ENCODE measurements around the gene PTPRO. TPM values are rescaled to one million over a fixed set of nuclear protein-coding genes. Genes with fewer than 3 reads are reported as not detected.

Gene PTPRO
- total RNA-seq, 1 donor from 2014 or later: 0.49 TPM

DNA sequence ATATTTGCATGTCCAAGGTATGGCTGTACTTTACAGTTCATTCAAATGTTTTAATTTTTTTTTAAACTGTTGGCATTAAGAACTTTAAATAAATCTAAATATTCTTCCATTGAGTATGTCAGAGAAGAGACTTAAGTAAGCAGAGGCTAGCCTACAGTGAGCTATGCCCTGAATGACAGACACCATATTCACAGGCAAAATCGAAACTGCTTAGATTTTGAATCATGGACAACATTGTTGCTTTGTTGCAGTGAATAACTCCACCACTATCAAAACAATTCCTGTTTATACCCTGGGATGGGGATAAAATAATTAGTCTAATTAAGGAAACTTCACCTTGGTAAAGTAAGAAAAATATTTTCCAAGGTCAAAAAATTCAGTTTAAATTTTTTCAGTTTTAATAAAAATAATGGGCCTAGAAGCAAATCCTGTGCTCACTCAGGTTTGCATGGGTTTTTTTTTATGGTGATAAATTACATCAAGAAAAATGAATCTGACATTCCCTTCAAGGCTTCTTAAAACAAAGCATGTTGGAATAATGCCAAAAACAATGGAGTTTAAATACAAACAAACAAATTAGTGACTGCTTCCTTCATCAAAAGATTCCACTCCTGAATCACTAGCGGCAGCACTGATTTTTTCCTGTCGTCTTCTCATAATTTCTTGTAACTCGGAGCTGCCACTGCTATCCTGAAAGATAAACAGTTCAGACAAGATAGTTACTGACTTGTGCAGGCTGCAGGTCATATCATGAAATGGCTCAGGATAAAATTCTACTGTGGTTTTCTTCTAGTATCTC, 298.6 kb downstream of the PTPRO start:
- H3K9me3 ChIP-seq: no peaks in the 10 kb centered on the region

DNA sequence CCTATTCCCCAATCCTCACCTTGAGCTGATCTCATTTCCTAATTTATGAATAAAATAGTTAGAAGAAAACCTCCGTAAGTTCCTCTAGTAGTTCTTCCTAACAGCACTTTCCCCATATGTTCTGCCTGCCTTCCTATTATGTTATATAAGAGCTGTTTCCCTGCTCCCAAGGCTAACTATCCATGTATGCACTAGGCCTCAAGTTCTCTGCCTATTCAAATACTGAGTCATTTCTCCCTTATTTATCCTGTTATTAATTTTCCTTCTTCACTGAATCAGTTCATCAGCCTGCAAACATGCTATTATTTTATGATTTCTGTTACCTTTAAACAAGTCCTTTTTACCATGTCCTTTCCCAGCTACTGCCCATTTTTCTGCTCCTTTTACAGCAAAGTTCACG, 302.8 kb downstream of the PTPRO start:
- intact Hi-C loops (cut with DNase I): no loop called here
- peaks cover 22% of the 10 kb centered on the region for H3K4me1 ChIP-seq
- H3K27me3 ChIP-seq: no peaks in the 10 kb centered on the region
- H3K27ac ChIP-seq: no peak overlapping the region
- TF ChIP-seq, protein P1, sequence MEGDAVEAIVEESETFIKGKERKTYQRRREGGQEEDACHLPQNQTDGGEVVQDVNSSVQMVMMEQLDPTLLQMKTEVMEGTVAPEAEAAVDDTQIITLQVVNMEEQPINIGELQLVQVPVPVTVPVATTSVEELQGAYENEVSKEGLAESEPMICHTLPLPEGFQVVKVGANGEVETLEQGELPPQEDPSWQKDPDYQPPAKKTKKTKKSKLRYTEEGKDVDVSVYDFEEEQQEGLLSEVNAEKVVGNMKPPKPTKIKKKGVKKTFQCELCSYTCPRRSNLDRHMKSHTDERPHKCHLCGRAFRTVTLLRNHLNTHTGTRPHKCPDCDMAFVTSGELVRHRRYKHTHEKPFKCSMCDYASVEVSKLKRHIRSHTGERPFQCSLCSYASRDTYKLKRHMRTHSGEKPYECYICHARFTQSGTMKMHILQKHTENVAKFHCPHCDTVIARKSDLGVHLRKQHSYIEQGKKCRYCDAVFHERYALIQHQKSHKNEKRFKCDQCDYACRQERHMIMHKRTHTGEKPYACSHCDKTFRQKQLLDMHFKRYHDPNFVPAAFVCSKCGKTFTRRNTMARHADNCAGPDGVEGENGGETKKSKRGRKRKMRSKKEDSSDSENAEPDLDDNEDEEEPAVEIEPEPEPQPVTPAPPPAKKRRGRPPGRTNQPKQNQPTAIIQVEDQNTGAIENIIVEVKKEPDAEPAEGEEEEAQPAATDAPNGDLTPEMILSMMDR (IDR thresholded peaks at IDR 0.05): no peak
- TF ChIP-seq POLR2AphosphoS5 (IDR thresholded peaks at IDR 0.05; ENCODE audit: insufficient read depth in 1 of 2, low read depth in 1 of 2) (no peak), POLR2A (IDR thresholded peaks at IDR 0.05) (no peak)
- H3K9me3 ChIP-seq: no peaks in the 10 kb centered on the region
- no peak overlapping the region for H3K4me3 ChIP-seq
- H3K36me3 ChIP-seq: peaks cover 0 to 23% of the 10 kb centered on the region in 2 donors
- no peak for DNase-seq (ENCODE audit: extremely low spot score in 2 of 2)

More for the DNA sequence above, 298.6 kb downstream of the PTPRO start:
- no peak for DNase-seq (ENCODE audit: extremely low spot score in 2 of 2)
- Histone ChIP-seq H3K36me3 (peaks cover 0 to 34% of the 10 kb centered on the region in 2 donors), H3K27me3 (no peaks in the 10 kb centered on the region), H3K4me3 (no peak overlapping the region), H3K4me1 (no peaks in the 10 kb centered on the region), H3K27ac (no peak overlapping the region)
- intact Hi-C loops (cut with DNase I): no loop called here
- no peak for TF ChIP-seq POLR2A (IDR thresholded peaks at IDR 0.05)

DNA sequence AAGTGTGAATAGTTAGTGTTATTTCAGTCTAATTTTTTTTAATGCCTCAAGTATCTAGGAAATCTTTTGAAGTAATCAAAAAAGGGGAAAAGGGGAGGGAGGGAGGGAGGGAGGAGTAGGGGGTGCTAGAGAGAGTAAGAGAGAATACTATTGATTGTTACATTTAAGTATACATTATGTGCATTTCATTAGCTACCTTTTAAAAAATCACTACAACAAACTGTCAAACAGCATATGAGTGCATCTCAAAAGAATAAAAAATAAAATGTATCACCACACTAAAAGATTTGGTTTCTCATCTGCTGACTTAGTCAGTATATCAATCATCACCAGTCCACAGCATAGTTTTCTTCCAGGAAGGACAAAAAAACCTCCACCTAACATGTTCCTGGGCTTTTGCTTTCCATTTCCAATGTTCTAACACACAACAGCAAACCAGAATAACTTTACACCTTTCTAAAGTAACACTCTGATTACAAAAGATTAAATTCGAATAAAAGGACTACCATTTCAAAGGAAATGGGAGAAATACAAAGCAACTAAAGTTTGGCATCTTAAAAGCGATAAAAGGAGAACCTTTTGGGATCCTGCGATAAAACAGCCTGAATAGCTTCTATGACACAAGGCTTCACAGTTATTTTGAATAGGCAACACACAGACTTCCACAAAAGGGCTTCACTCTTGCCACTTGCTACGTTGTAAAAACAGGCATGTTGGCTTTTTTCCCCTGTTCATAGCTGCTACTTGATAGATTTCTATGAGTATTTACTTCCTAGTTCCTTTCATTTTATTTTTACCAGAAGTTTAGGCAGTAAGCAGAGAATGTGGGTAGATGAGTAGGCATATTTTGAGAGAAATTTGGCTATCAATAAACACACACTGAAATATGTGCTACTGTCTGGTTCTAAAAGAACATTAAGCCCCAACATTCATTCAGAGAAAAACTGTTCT, 306.0 kb downstream of the PTPRO start:
- no peak for DNase-seq (ENCODE audit: extremely low spot score in 2 of 2)
- H3K4me3 ChIP-seq: no peak overlapping the region
- no peaks in the 10 kb centered on the region for H3K27me3 ChIP-seq
- H3K27ac ChIP-seq: peak overlapping the region; percentile 66
- no peaks in the 10 kb centered on the region for H3K9me3 ChIP-seq
- TF ChIP-seq, protein P1 (IDR thresholded peaks at IDR 0.05): no peak
- TF ChIP-seq POLR2AphosphoS5 (IDR thresholded peaks at IDR 0.05; ENCODE audit: insufficient read depth in 1 of 2, low read depth in 1 of 2) (no peak), POLR2A (IDR thresholded peaks at IDR 0.05) (no peak)
- H3K36me3 ChIP-seq: peaks cover 0 to 5% of the 10 kb centered on the region in 2 donors
- intact Hi-C loops (cut with DNase I): no loop called here
- H3K4me1 ChIP-seq: peaks cover 35% of the 10 kb centered on the region

GRCh38 chr12:15629108-15629507, 306.8 kb downstream of the PTPRO start:
- peak in 1 of 2 donors; percentile 96 for DNase-seq (ENCODE audit: extremely low spot score in 2 of 2)
- H3K4me3 ChIP-seq: no peak overlapping the region
- intact Hi-C loops (cut with DNase I): no loop called here
- no peaks in the 10 kb centered on the region for H3K27me3 ChIP-seq
- no peaks in the 10 kb centered on the region for H3K9me3 ChIP-seq
- H3K36me3 ChIP-seq: peaks cover 0 to 5% of the 10 kb centered on the region in 2 donors
- peak overlapping the region; percentile 66 for H3K27ac ChIP-seq
- TF ChIP-seq POLR2AphosphoS5 (IDR thresholded peaks at IDR 0.05; ENCODE audit: insufficient read depth in 1 of 2, low read depth in 1 of 2): peak; percentile 56 to 88
- TF ChIP-seq POLR2A (IDR thresholded peaks at IDR 0.05): no peak
- H3K4me1 ChIP-seq: peaks cover 35% of the 10 kb centered on the region

DNA sequence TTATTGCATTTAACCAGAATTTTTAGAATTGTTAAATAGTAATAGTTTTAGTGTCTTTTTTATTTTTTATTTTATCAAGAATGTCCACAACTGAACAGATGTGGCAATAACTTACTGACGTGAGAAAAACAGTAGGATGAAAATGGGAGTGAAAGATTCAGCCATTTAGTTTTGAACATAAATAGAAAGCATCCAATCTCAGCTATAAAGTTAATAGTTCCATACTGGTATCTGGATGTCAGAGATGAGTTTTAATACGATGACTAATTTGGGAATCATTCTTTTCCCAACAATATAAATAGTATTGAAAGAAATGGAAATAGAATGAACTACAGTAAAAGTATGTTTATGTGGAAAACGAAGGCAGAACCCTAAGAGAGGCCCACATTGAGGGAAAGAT, 307.5 kb downstream of the PTPRO start:
- H3K27ac ChIP-seq: peak overlapping the region; percentile 66
- H3K4me1 ChIP-seq: peaks cover 35% of the 10 kb centered on the region
- peaks cover 0 to 5% of the 10 kb centered on the region in 2 donors for H3K36me3 ChIP-seq
- intact Hi-C loops (cut with DNase I): no loop called here
- DNase-seq (ENCODE audit: extremely low spot score in 2 of 2): no peak
- no peak overlapping the region for H3K4me3 ChIP-seq
- no peaks in the 10 kb centered on the region for H3K27me3 ChIP-seq
- TF ChIP-seq POLR2A (IDR thresholded peaks at IDR 0.05): no peak
- TF ChIP-seq, protein P1 (IDR thresholded peaks at IDR 0.05): no peak
- no peak for TF ChIP-seq POLR2AphosphoS5 (IDR thresholded peaks at IDR 0.05; ENCODE audit: insufficient read depth in 1 of 2, low read depth in 1 of 2)
- no peaks in the 10 kb centered on the region for H3K9me3 ChIP-seq
